Mammary epithelial cell (primary cell): ENCODE data around the gene GLDC.

Experiments used
- CTCF ChIP-seq, 2 donors: IDR thresholded peaks in 1 of 2; conservative IDR thresholded peaks in 1 of 2; 2 replicates each; pipeline ENCODE4 v1.5.1; 2011 to 2012; ENCODE audit warnings: inconsistent platforms in 2 of 2, low read length in 2 of 2, mild to moderate bottlenecking in 2 of 2, control low read depth in 1 of 2, low read depth in 1 of 2; ENCODE audit not compliant: insufficient read depth in 1 of 2; ENCODE audit errors: extremely low read depth in 1 of 2
- EZH2 ChIP-seq: IDR thresholded peaks from 2 replicates; pipeline ENCODE4 v1.6.1; 2012; ENCODE audit warnings: low read length, inconsistent platforms, borderline replicate concordance

DNA sequence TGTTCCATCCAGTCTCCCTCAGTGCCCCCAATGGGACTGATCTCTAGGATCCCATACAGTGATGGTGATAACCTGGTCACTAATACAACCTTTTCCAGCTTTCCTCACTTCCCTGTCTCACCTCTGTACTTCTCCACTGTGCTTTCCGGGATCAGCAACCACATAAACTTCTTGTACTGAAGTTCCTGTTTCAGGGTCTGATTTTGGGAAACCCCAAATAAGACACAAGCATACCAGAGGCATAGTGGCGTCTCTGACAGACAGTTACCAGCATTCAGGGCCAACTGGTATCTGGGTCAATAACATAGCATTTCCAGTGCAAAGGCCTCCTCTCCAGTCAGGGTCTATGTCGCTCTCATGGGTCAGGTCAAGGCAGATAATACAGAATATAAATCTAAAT is 64.3 kb downstream of the GLDC start:
- TF ChIP-seq CTCF (conservative IDR thresholded peaks at IDR 0.05 in 1 of 2, IDR thresholded peaks at IDR 0.05 in 1 of 2; ENCODE audit: extremely low read depth in 1 of 2, insufficient read depth in 1 of 2, low read depth in 1 of 2, low read length in 2 of 2) (no peak), EZH2 (no peak)
